HG03571 (cell line): Measurements from ENCODE around the gene SF3A1.

Source experiments
- ATAC-seq: cut with Tn5 transposase; IDR thresholded peaks from one replicate; pipeline ENCODE4 v1.9.1; 2021; ENCODE audit not compliant: unreplicated experiment

SF3A1 gene

GRCh38 chr22:30325724-30326254 is 30.9 kb downstream of the SF3A1 start:
- ATAC-seq, result no peak

- ATAC-seq, result no peak
These were observed 31.5 kb downstream of the SF3A1 start for GRCh38 chr22:30325065-30325720.

GRCh38 chr22:30324014-30324730 is 32.5 kb downstream of the SF3A1 start:
- ATAC-seq, result no peak

- ATAC-seq, result no peak
These were observed 33.4 kb downstream of the SF3A1 start for GRCh38 chr22:30323246-30323645.

GRCh38 chr22:30321461-30321860 is 35.2 kb downstream of the SF3A1 start:
- no peak for ATAC-seq

- no peak for ATAC-seq
These were observed 36.6 kb downstream of the SF3A1 start for GRCh38 chr22:30320021-30320556.

- ATAC-seq, result no peak
These were observed 37.8 kb downstream of the SF3A1 start for GRCh38 chr22:30318799-30319419.

- no peak for ATAC-seq
These were observed 38.9 kb downstream of the SF3A1 start for GRCh38 chr22:30317778-30318177.

GRCh38 chr22:30315962-30316576 is 40.6 kb downstream of the SF3A1 start:
- no peak for ATAC-seq

GRCh38 chr22:30314915-30315314 is 41.8 kb downstream of the SF3A1 start:
- no peak for ATAC-seq

- ATAC-seq, result no peak
These were observed 42.9 kb downstream of the SF3A1 start for GRCh38 chr22:30313527-30314363.

GRCh38 chr22:30312053-30312452 is 44.6 kb downstream of the SF3A1 start:
- ATAC-seq, result no peak

- ATAC-seq, result no peak
These were observed 45.6 kb downstream of the SF3A1 start for GRCh38 chr22:30310881-30311771.

GRCh38 chr22:30309951-30310741 is 46.5 kb downstream of the SF3A1 start:
- ATAC-seq, result no peak

GRCh38 chr22:30308518-30309230 is 48.0 kb downstream of the SF3A1 start:
- ATAC-seq, result no peak

- ATAC-seq, result no peak
These were observed 48.6 kb downstream of the SF3A1 start for GRCh38 chr22:30308093-30308492.

- ATAC-seq, result no peak
These were observed 49.6 kb downstream of the SF3A1 start for GRCh38 chr22:30307041-30307574.

- no peak for ATAC-seq
These were observed 50.1 kb downstream of the SF3A1 start for GRCh38 chr22:30306627-30307011.
